SK-N-SH (cell line): Measurements from ENCODE around the gene KCNJ5. TPM values are rescaled to one million over a fixed set of nuclear protein-coding genes. Genes with fewer than 3 reads are reported as not detected.

ENCODE experiments used
- CTCF ChIA-PET: fragments of 300-600, 350-600 bp; formaldehyde crosslinking; extraction: SDS; loops from one replicate; lab custom pipeline; 2021; lab: Yijun Ruan, JAX
- POLR2A ChIA-PET: fragments of 350-600 bp; sonication (Branson Sonifier 250); formaldehyde crosslinking; extraction: SDS; loops from one replicate; lab custom pipeline; 2020; ENCODE audit warnings: antibody characterized with exemption, inconsistent platforms; lab: Yijun Ruan, JAX
- DNase-seq: peaks from one replicate; pipeline ENCODE4 v3.0.0; 2012
- H2AFZ ChIP-seq: fragments of 200-600 bp; sonication (generic); 2 replicates; pipeline ENCODE4 v1.8.1; 2016; ENCODE audit warnings: antibody characterized with exemption, mild to moderate bottlenecking, low read depth
- H3F3A ChIP-seq: fragments of 200-600 bp; sonication (generic); replicated peaks from 2 replicates; pipeline ENCODE3; 2016; ENCODE audit warnings: antibody characterized with exemption, mild to moderate bottlenecking; ENCODE audit not compliant: insufficient read depth
- H3K27ac ChIP-seq, 2 experiments: fragments of 200-500 bp in 1 of 2; fragments of 200-600 bp in 1 of 2; sonication (Bioruptor generic) in 1 of 2; sonication (generic), shearing (Covaris generic) in 1 of 2; 2 replicates each; pipeline versions ENCODE4 v1.5.1 to v1.6.1; 2014 to 2016; ENCODE audit warnings: low read depth in 2 of 2, inconsistent platforms in 1 of 2, low read length in 1 of 2, mild to moderate bottlenecking in 1 of 2, mixed read lengths in 1 of 2
- H3K27me3 ChIP-seq: fragments of 200-600 bp; sonication (generic), shearing (Covaris generic); 2 replicates; pipeline ENCODE4 v1.6.1; 2016; ENCODE audit warnings: mixed run types; ENCODE audit not compliant: insufficient read depth
- H3K36me3 ChIP-seq, 2 experiments: fragments of 200-500 bp in 1 of 2; fragments of 200-600 bp in 1 of 2; sonication (Bioruptor generic) in 1 of 2; sonication (generic) in 1 of 2; replicated peaks in 1 of 2; 2 replicates each; pipeline versions ENCODE3 to v1.5.1; 2014 to 2016; ENCODE audit warnings: low read length in 1 of 2, mild to moderate bottlenecking in 1 of 2; ENCODE audit not compliant: insufficient read depth in 2 of 2, control insufficient read depth in 1 of 2
- H3K4me1 ChIP-seq, 2 experiments: fragments of 200-500 bp in 1 of 2; fragments of 200-600 bp in 1 of 2; sonication (Bioruptor generic) in 1 of 2; sonication (generic), shearing (Covaris generic) in 1 of 2; 2 replicates each; pipeline versions ENCODE4 v1.5.1 to v1.6.1; 2014 to 2016; ENCODE audit warnings: low read depth in 1 of 2, low read length in 1 of 2, mixed run types in 1 of 2; ENCODE audit not compliant: insufficient read depth in 2 of 2, control insufficient read depth in 1 of 2
- H3K4me2 ChIP-seq: fragments of 200-600 bp; sonication (generic), shearing (Covaris generic); 2 replicates; pipeline ENCODE4 v1.6.1; 2017; ENCODE audit warnings: mixed run types
- H3K4me3 ChIP-seq, 2 experiments: fragments of 200-500 bp in 1 of 2; fragments of 200-600 bp in 1 of 2; sonication (Bioruptor generic) in 1 of 2; sonication (generic), shearing (Covaris generic) in 1 of 2; 2 replicates each; pipeline versions ENCODE4 v1.5.1 to v1.8.1; 2014 to 2016; ENCODE audit warnings: low read depth in 2 of 2, inconsistent platforms in 1 of 2, low read length in 1 of 2, mild to moderate bottlenecking in 1 of 2, mixed read lengths in 1 of 2, moderate library complexity in 1 of 2
- H3K79me2 ChIP-seq: fragments of 200-600 bp; sonication (generic); 2 replicates; pipeline ENCODE4 v1.8.1; 2017; ENCODE audit warnings: mild to moderate bottlenecking; ENCODE audit not compliant: insufficient read depth
- H3K9ac ChIP-seq: fragments of 200-600 bp; sonication (generic); 2 replicates; pipeline ENCODE4 v1.6.1; 2017; ENCODE audit warnings: mixed run types
- H3K9me2 ChIP-seq: fragments of 200-600 bp; sonication (generic); 2 replicates; pipeline ENCODE4 v1.6.1; 2017; ENCODE audit warnings: mixed run types
- H3K9me3 ChIP-seq: fragments of 200-600 bp; sonication (generic); 2 replicates; pipeline ENCODE4 v1.6.1; 2017; ENCODE audit warnings: mixed run types, mild to moderate bottlenecking, moderate library complexity
- H4K20me1 ChIP-seq: fragments of 200-600 bp; sonication (generic); 2 replicates; pipeline ENCODE4 v1.6.1; 2017; ENCODE audit warnings: mild to moderate bottlenecking, mixed run types; ENCODE audit not compliant: insufficient read depth
- CHD2 ChIP-seq: fragments of 150-350 bp; IDR thresholded peaks from 2 replicates; pipeline ENCODE4 v1.6.1; 2018; ENCODE audit warnings: low read length; ENCODE audit not compliant: partially characterized antibody
- EP300 ChIP-seq, 2 experiments: IDR thresholded peaks; 2 replicates each; pipeline versions ENCODE4 v1.4.0 to v1.6.1; 2012; ENCODE audit warnings: borderline replicate concordance in 1 of 2, low read depth in 1 of 2, low read length in 1 of 2
- IRF3 ChIP-seq: fragments of 150-350 bp; IDR thresholded peaks from 2 replicates; pipeline ENCODE4 v1.6.1; 2016; ENCODE audit warnings: mild to moderate bottlenecking, low read depth, low read length
- JUND ChIP-seq: IDR thresholded peaks from 2 replicates; pipeline ENCODE4 v1.4.0; 2012
- MEF2A ChIP-seq: IDR thresholded peaks from 2 replicates; pipeline ENCODE4 v1.4.0; 2012; ENCODE audit warnings: low read depth, borderline replicate concordance
- MXI1 ChIP-seq: IDR thresholded peaks from 2 replicates; pipeline ENCODE4 v1.6.1; 2012; ENCODE audit warnings: mild to moderate bottlenecking, low read depth, low read length, improper control_type of control experiment
- PBX3 ChIP-seq: IDR thresholded peaks from 2 replicates; pipeline ENCODE4; 2012
- REST ChIP-seq: IDR thresholded peaks from 2 replicates; pipeline ENCODE4 v1.6.1; 2012; ENCODE audit warnings: mild to moderate bottlenecking, low read depth, low read length, moderate library complexity
- RFX5 ChIP-seq: IDR thresholded peaks from 2 replicates; pipeline ENCODE4 v1.6.1; 2012; ENCODE audit warnings: mild to moderate bottlenecking, improper control_type of control experiment, low read length
- TAF1 ChIP-seq: IDR thresholded peaks from 2 replicates; pipeline ENCODE4 v1.6.1; 2012; ENCODE audit warnings: low read depth, mild to moderate bottlenecking, low read length, moderate library complexity, borderline replicate concordance
- TEAD4 ChIP-seq: IDR thresholded peaks from 2 replicates; pipeline ENCODE4 v1.4.0; 2012; ENCODE audit warnings: mild to moderate bottlenecking, borderline replicate concordance; ENCODE audit not compliant: insufficient read depth
- USF1 ChIP-seq: IDR thresholded peaks from 2 replicates; pipeline ENCODE4 v1.4.0; 2012; ENCODE audit warnings: low read depth, borderline replicate concordance
- YY1 ChIP-seq: IDR thresholded peaks from 2 replicates; pipeline ENCODE4 v1.4.0; 2012; ENCODE audit warnings: low read depth, mild to moderate bottlenecking
- WGBS: methylation state at CpG from one replicate; pipeline ENCODE4 v1.1.6; 2017; ENCODE audit warnings: low lambda C conversion rate; 5-methylcytosine and 5-hydroxymethylcytosine counted together
- polyA plus RNA-seq, 3 experiments: library from polyadenylated mRNA; depleted of rRNA; stranded (reverse); fragments of >200 nt; gene quantifications; 2 replicates each; pipeline ENCODE4 v1.2.3, GENCODE V29; 2012

Gene KCNJ5
- polyA plus RNA-seq, 1 of the 3 experiments (the other 2 are of a cell fraction): 0.03 TPM

- Histone ChIP-seq H3K4me1 (no peaks in the 10 kb centered on the region; a peak in 1 of 4 replicates), H3K4me3 (no peak overlapping the region), H3K9me2 (no peaks in the 10 kb centered on the region), H3K79me2 (no peaks in the 10 kb centered on the region), H3K27me3 (no peaks in the 10 kb centered on the region), H3K36me3 (no peaks in the 10 kb centered on the region), H3K4me2 (no peak overlapping the region), H3K27ac (no peak overlapping the region), H2AFZ (no peak overlapping the region), H3F3A (no peaks in the 10 kb centered on the region), H3K9me3 (no peaks in the 10 kb centered on the region), H3K9ac (no peak overlapping the region), H4K20me1 (no peaks in the 10 kb centered on the region)
- ChIA-PET POLR2A (no interaction called here), CTCF (interaction anchor here (0.6 to 34.0 kb wide), 36 partner anchors 10 to 935 kb away, joined by 3 to 872 read pairs (median 6); partner anchors contain the start of genes KCNJ5 and TP53AIP1)
- DNase-seq: no peak
- WGBS: 90% methylated on average over 8 of the region's 8 CpGs
- TF ChIP-seq TEAD4 (no peak), MEF2A (no peak), TAF1 (no peak), EP300 (IDR thresholded peaks at IDR 0.05; ENCODE audit: borderline replicate concordance in 1 of 2, low read depth in 1 of 2, low read length in 1 of 2) (no peak), PBX3 (no peak), JUND (no peak)
Observed at GRCh38 chr11:128957202-128957482, 66.0 kb downstream of the KCNJ5 start.

- POLR2A ChIA-PET: no interaction called here
- CTCF ChIA-PET: interaction anchor here (1.0 to 34.0 kb wide), 3 partner anchors 13 to 72 kb away, joined by 3 to 872 read pairs (median 3); partner anchors contain the start of gene KCNJ5
- Histone ChIP-seq H3K4me1 (peaks cover 0 to 6% of the 10 kb centered on the region in 2 experiments; a peak in 2 of 4 replicates), H2AFZ (no peak overlapping the region), H3K9me2 (no peaks in the 10 kb centered on the region), H4K20me1 (no peaks in the 10 kb centered on the region), H3K9me3 (no peaks in the 10 kb centered on the region), H3K27ac (no peak overlapping the region), H3K36me3 (no peaks in the 10 kb centered on the region), H3F3A (no peaks in the 10 kb centered on the region), H3K4me3 (no peak overlapping the region), H3K79me2 (no peaks in the 10 kb centered on the region), H3K4me2 (no peak overlapping the region), H3K9ac (no peak overlapping the region), H3K27me3 (no peaks in the 10 kb centered on the region)
- 95% methylated on average over 2 of the region's 2 CpGs for WGBS
- DNase-seq: no peak
- TF ChIP-seq REST (no peak), CHD2 (no peak), MXI1 (no peak), IRF3 (no peak), USF1 (no peak), RFX5 (no peak), EP300 (IDR thresholded peaks at IDR 0.05; ENCODE audit: borderline replicate concordance in 1 of 2, low read depth in 1 of 2, low read length in 1 of 2) (no peak), YY1 (no peak)
Observed at GRCh38 chr11:128961645-128962044, 70.5 kb downstream of the KCNJ5 start.
